Muscle layer of duodenum (tissue), 2 donors: ENCODE measurements around the gene HDAC8.

Experiments used
- H3K27ac ChIP-seq: one replicate; pipeline ENCODE4 v1.7.0; 2013; ENCODE audit warnings: mild to moderate bottlenecking, low read length
- H3K27me3 ChIP-seq: one replicate; pipeline ENCODE4 v1.7.0; 2013; ENCODE audit warnings: low read depth, mild to moderate bottlenecking, control low read depth, low read length
- H3K36me3 ChIP-seq, 2 donors: one replicate each; pipeline ENCODE4 v1.7.0; 2013; ENCODE audit warnings: low read length in 2 of 2, control low read depth in 1 of 2, mild to moderate bottlenecking in 1 of 2; ENCODE audit not compliant: insufficient read depth in 2 of 2, control insufficient read depth in 1 of 2
- H3K4me1 ChIP-seq, 2 donors: one replicate each; pipeline ENCODE4 v1.7.0; 2013; ENCODE audit warnings: low read length in 2 of 2, mild to moderate bottlenecking in 2 of 2, control low read depth in 1 of 2, moderate library complexity in 1 of 2; ENCODE audit not compliant: insufficient read depth in 2 of 2, control insufficient read depth in 1 of 2
- H3K4me3 ChIP-seq, 2 donors: one replicate each; pipeline ENCODE4 v1.7.0; 2013; ENCODE audit warnings: low read length in 2 of 2, low read depth in 1 of 2, mild to moderate bottlenecking in 1 of 2
- H3K9me3 ChIP-seq, 2 donors: one replicate each; pipeline ENCODE4 v1.7.0; 2013; ENCODE audit warnings: low read length in 2 of 2, control low read depth in 1 of 2, mild to moderate bottlenecking in 1 of 2; ENCODE audit not compliant: control insufficient read depth in 1 of 2
- donor health status: healthy.

HDAC8 gene

DNA sequence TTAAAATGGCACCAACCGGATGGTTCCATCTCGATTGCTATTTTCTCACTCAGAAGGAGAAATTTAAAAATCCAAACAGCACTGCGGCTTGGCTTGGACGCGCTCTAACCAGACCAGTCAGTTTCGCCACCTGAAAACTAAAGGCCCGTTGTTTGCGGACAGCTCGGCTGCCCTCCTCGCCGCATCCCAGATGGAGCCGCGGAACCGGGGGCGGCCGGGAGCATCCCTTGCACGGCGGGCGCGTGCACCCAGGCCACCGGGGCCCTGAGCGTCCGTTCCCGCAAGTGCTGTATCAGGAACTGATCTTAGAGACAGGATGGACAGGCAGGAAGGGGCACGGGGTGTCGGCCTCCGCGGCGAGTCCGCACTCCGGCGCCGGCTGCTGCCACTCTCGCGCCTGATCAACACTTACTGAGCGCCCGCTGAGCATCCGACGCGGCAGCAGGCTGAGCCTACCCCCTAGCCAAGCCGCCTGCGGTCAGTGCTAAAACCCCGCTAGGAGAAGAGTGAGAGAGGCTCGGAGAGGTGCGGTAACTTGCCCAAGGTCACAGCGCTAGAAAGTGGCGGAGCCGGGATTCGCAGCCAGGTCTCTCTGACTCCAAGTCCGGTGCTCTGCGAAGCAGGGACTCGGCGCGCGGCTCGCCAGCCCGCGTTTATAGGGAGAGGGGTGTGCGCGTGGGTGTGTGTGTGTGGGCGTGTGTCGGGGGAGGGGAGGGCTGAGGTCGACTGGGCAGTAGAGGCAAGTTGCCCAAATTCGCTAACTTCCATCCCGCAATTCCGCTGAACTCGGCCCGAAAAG lies 267.2 kb downstream of the HDAC8 start, which contains the start of gene CITED1:
Gene CITED1, minus strand, starts transcription at position 629 of the 799 bp plus-strand sequence. CDS start 3,045 bp downstream, outside the sequence.
- Histone ChIP-seq H3K9me3 (no peaks in the 10 kb centered on the region), H3K36me3 (no peaks in the 10 kb centered on the region), H3K27me3 (no peaks in the 10 kb centered on the region), H3K27ac (no peak within 1 kb of the TSS), H3K4me3 (peak within 1 kb of the TSS; percentile 50 to 68), H3K4me1 (peaks cover 7 to 8% of the 10 kb centered on the region in 2 donors)

DNA sequence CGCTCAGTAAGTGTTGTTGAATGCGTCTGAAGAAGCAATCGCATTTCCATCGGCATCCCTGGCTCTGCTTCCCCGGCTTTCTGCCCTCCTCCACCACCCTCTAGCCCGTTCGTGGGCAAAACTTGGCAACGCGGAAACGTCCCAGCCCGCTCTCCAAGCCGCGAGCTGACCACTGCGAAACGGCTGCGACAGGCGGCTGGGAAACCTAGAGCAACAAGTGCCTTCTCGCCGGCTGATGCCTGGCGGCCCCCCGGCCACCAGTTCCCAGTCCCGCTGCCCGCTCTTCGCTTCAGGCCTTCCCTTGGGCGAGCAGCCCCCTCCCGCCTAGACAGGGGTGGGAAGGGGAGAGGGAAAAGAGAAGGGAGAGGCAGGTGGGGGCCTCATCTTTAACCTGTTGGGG lies 267.8 kb downstream of the HDAC8 start:
- Histone ChIP-seq H3K27me3 (no peaks in the 10 kb centered on the region), H3K4me1 (peaks cover 7 to 8% of the 10 kb centered on the region in 2 donors)

DNA sequence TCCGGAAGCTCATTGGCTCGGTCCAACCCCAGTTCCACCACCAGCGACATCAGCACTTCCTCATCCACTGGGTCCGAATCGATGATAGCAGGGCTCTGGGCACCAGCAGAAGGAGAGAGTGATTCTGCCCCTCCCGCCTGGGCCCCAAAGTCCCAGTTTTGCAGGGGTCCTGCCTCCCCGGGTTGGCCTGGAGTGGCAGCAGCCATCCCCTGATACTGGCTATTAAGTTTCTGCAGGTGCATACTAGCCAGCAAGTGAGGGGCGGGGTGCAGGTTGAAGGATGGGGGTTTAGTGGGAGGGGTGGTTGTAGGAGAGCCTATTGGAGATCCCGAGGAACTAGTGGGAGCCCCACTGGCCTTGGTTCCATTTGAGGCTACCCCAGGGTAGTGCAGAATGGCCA lies 270.9 kb downstream of the HDAC8 start:
- no peaks in the 10 kb centered on the region for H3K27me3 ChIP-seq

More for the DNA sequence above, 267.8 kb downstream of the HDAC8 start:
- Histone ChIP-seq H3K27ac (no peak overlapping the region), H3K36me3 (no peaks in the 10 kb centered on the region), H3K4me3 (peak overlapping the region; percentile 16 to 67), H3K9me3 (no peaks in the 10 kb centered on the region)

DNA sequence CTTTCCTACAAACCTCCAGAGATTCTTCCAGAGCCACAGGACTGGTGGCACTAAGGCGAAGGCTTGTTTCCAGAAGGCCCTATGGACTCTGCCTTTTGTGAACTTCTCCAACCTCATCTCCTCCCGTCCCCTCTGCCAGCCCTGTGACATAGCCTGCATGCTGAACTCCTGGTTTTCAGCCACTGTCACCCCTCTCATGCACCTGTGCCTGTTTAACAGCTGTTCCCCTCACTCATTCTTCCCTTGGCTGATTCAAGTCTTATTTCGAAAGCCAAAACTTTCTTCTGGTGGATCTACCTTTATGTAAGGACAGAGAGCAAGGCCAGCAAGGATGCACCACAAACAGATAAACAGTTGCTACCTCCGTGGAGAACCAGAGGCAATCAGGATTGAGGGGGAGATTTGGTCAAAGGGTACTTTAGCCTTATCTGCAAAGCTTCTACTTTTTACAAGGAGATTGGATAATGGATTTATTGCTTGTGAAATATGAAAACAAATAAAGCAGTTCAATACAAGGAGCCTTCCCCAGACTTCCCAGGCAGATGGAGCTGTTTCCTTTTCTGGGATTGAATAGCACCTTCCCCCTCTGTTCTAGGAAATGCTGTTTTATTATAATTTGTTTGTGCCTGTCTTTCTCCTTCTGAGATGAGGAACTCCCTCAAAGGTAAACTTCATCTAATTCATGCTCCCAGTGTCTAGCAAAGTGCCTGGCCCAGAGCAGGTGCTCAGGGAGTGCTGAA lies 272.6 kb downstream of the HDAC8 start:
- no peaks in the 10 kb centered on the region for H3K9me3 ChIP-seq
- H3K27me3 ChIP-seq, result no peaks in the 10 kb centered on the region
- no peaks in the 10 kb centered on the region for H3K36me3 ChIP-seq

More for the DNA sequence above, 270.9 kb downstream of the HDAC8 start:
- H3K36me3 ChIP-seq, result no peaks in the 10 kb centered on the region
- H3K4me1 ChIP-seq, result no peaks in the 10 kb centered on the region
- no peak overlapping the region for H3K27ac ChIP-seq
- H3K4me3 ChIP-seq, result no peak overlapping the region
- no peaks in the 10 kb centered on the region for H3K9me3 ChIP-seq

DNA sequence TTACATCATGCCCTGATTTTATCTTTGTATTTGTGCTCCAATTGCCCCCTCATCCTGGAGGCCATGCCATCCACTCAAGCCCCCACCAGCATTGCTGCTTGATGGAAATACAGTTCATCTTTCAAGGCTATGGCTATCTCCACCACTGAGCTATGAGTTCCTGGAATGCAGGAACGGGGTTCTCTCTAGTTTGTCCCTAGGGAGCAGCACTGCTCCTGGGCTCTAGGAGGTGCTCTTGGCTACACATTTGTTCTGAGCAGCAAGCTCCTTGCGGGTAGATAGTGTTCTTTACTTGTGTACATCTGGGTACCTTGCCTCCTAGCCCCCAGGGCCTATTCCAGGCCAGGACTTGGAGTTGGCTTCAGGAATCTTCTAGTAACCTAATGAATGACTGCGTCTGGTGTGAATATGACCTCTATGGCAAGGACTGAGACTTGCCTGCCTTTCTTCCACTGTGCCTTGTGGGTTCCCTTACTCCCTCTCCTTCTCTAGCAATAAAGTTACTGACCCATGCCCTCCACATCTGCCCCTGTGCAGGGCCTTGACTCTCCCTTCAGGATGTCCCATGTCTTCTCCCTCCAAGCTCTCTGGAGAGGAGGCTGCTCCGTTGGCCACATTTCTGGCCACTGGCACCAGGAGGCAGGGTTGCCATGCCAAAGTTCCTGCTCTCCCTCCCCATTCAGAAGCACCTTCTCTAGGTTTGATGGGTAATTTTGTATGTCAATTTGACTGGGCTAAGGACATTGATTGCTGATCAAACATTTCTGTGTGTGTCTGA lies 274.5 kb downstream of the HDAC8 start:
- H3K36me3 ChIP-seq, result no peaks in the 10 kb centered on the region
- no peaks in the 10 kb centered on the region for H3K27me3 ChIP-seq
- no peaks in the 10 kb centered on the region for H3K4me1 ChIP-seq
- H3K9me3 ChIP-seq, result no peaks in the 10 kb centered on the region
- H3K27ac ChIP-seq, result no peak overlapping the region
- no peak overlapping the region for H3K4me3 ChIP-seq

More for the DNA sequence above, 272.6 kb downstream of the HDAC8 start:
- Histone ChIP-seq H3K27ac (no peak overlapping the region), H3K4me3 (no peak overlapping the region), H3K4me1 (no peaks in the 10 kb centered on the region)

DNA sequence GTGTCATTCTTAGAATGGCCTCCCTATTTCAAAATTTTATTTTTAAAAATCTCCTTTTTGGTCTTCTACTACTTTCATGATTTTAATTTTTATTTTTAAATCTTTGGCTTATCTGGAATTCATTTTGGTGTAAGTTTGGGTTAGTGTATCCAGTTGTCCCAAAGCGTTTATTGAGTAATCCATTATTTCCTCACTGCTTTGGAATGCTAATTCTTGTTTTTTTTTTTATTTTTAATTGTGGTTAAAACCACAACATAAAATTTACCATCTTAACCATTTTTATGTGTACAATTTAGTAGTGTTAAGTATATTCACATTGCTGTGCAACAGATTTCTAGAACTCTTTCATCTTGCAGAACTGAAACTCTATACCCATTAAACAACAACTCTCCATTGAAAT lies 275.7 kb downstream of the HDAC8 start:
- Histone ChIP-seq H3K4me3 (no peak overlapping the region), H3K36me3 (no peaks in the 10 kb centered on the region), H3K4me1 (no peaks in the 10 kb centered on the region), H3K9me3 (no peaks in the 10 kb centered on the region), H3K27ac (no peak overlapping the region), H3K27me3 (no peaks in the 10 kb centered on the region)

DNA sequence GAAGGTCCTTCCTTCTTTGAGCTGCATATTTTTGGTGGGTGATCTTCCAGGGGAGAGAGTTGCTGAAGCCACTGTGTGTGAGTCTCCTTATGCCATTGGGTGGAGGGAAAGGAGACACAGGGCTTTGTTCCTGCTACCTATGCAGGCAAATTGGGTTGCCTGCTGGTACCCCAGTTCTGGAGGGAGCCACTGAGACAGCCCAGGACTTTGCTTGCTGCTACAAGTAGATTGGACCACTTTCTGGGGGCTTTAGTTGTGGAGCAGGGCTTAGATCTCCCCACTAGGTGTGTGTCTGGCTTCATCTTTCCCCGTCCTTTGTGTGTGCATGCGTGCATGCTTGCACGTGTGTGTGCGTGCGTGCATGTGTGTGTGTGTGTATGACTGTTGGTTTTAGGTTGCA lies 276.9 kb downstream of the HDAC8 start:
- H3K4me3 ChIP-seq, result no peak overlapping the region
- no peaks in the 10 kb centered on the region for H3K9me3 ChIP-seq

DNA sequence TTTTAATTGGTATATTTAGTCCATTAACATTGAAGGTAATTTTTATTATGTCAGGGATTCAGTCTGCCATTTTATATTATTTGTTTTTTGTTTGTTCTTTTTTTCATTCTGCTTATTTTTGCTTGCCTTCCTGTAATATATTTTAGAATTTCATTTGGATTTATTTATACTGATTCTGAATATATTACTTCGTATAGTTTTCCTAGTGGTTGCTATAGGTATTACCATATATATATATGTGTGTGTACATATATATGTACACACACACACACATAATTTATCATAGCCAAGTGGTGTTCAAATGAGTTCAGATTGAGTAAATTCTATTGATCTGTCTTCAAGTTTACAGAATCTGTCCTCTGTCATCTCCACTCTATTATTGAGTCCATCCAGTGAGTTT lies 278.1 kb downstream of the HDAC8 start:
- no peaks in the 10 kb centered on the region for H3K36me3 ChIP-seq
- no peak overlapping the region for H3K4me3 ChIP-seq
- no peak overlapping the region for H3K27ac ChIP-seq
- H3K9me3 ChIP-seq, result no peaks in the 10 kb centered on the region
- no peaks in the 10 kb centered on the region for H3K4me1 ChIP-seq
- H3K27me3 ChIP-seq, result no peaks in the 10 kb centered on the region

More for the DNA sequence above, 276.9 kb downstream of the HDAC8 start:
- no peak overlapping the region for H3K27ac ChIP-seq
- no peaks in the 10 kb centered on the region for H3K27me3 ChIP-seq
- H3K4me1 ChIP-seq, result no peaks in the 10 kb centered on the region
- H3K36me3 ChIP-seq, result no peaks in the 10 kb centered on the region

DNA sequence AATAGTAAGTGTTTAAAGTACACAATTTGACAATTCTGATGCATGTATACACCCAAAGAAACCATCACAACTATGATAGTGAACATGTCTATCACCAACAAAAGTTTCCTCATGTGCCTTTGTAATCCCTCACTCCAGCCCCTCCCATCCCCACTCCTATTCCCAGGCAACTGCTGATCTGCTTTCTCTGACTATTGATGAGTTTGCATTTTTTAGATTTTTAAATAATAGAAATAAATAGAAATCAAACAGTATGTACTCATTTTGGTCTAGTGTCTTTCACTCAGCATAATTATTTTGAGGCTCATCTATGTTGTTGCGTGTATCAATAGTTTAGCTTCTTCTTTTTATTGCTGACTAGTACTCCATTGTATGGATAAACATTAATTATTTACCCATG lies 290.3 kb downstream of the HDAC8 start:
- no peak overlapping the region for H3K27ac ChIP-seq
- H3K36me3 ChIP-seq, result no peaks in the 10 kb centered on the region
- no peaks in the 10 kb centered on the region for H3K4me1 ChIP-seq
- H3K9me3 ChIP-seq, result no peaks in the 10 kb centered on the region
- no peak overlapping the region for H3K4me3 ChIP-seq
- no peaks in the 10 kb centered on the region for H3K27me3 ChIP-seq

DNA sequence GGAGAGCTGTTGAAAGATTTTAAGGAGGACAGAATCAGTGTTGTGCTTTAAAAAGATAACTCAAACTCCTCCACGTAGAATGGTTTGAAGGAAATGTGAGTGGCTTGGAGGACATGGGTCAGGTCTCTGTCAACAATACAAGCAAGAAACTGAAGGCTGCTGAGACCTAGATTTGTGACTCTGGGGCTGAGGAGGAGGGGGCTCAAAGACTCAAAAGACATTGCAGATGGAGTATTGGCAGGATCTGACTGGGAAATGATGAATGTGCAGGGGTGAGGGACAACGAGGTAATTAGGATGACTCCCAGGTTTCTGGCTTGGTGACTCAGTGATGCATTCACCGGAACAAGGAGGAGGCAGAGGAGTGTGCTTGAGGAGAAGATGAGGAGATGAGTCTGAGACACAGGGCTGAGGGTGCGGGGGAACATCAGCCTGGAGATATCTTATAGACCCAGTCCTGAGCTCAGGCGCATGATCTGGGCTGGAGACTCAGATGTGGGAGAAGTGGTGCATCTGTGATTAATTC lies 292.3 kb downstream of the HDAC8 start:
- no peaks in the 10 kb centered on the region for H3K9me3 ChIP-seq
- H3K27me3 ChIP-seq, result no peaks in the 10 kb centered on the region
- H3K4me3 ChIP-seq, result no peak overlapping the region
- H3K36me3 ChIP-seq, result no peaks in the 10 kb centered on the region
- H3K27ac ChIP-seq, result no peak overlapping the region
- peaks cover 3 to 9% of the 10 kb centered on the region in 2 donors for H3K4me1 ChIP-seq
